HFF-Myc (cell line): ENCODE data around the gene INO80B.
A peak's percentile ranks its signal among the peaks of the same experiment; 100 is the strongest.
"Not testable (repeated sequence)": the region's sequence is repeated elsewhere in the genome, so short reads cannot be mapped to it uniquely, and the experiment has no call there.

Experiments
- DNase-seq: peaks from one replicate; pipeline ENCODE4 v3.0.0-alpha.2; 2011; ENCODE audit warnings: low read depth; ENCODE audit errors: extremely low read depth
- H3K4me3 ChIP-seq: replicated peaks from 2 replicates; pipeline ENCODE4 v1.5.1; 2011; ENCODE audit warnings: low read depth, mild to moderate bottlenecking, control low read depth, low read length
- TF ChIP-seq, protein P1 (sequence below): IDR thresholded peaks from 2 replicates; pipeline ENCODE4 v1.5.1; 2012; ENCODE audit warnings: mild to moderate bottlenecking, low read depth, low read length, control low read depth; ENCODE audit errors: missing control alignments

The INO80B gene

DNA sequence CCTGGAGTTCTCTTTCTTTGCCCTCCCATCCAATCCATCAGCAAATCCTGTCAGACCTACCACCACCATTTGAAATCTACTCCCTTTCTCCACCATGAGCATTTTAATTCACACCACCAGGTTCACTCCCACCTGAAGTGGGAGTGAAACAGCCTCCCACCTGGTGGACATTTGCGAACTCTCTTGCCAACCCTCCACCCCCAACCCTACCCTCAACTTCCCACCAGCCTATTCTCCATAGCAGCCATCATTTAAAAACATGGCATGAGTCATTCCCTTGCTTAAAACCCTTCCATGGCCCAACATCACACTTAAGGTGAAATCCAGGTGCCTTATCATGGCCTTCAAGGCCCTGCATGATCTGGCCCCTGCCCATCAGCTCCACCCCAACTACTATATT, 16.6 kb upstream of the INO80B start:
- H3K4me3 ChIP-seq = no peak overlapping the region
- TF ChIP-seq, protein P1, sequence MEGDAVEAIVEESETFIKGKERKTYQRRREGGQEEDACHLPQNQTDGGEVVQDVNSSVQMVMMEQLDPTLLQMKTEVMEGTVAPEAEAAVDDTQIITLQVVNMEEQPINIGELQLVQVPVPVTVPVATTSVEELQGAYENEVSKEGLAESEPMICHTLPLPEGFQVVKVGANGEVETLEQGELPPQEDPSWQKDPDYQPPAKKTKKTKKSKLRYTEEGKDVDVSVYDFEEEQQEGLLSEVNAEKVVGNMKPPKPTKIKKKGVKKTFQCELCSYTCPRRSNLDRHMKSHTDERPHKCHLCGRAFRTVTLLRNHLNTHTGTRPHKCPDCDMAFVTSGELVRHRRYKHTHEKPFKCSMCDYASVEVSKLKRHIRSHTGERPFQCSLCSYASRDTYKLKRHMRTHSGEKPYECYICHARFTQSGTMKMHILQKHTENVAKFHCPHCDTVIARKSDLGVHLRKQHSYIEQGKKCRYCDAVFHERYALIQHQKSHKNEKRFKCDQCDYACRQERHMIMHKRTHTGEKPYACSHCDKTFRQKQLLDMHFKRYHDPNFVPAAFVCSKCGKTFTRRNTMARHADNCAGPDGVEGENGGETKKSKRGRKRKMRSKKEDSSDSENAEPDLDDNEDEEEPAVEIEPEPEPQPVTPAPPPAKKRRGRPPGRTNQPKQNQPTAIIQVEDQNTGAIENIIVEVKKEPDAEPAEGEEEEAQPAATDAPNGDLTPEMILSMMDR = no peak
- no peak for DNase-seq

DNA sequence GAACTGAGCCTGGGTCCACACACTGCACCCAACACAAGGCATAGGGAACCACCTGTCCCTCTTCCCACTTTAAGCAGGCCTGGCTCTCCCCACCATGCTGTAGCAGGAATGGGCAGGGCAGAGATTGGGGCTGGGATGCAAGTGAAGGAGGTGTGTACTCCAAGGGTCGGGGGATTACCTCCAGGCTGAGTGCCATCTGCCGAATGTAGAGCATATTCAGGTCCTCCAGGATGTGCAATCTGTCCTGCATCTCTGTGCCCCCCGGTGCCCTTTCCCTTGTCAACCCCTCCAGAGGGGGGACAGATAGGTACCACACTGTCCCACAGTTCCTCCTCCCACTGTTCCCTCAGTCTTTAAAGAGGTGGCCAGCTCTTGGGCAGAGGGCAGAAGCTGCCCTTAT, 15.5 kb upstream of the INO80B start:
- TF ChIP-seq, protein P1 = no peak
- peak overlapping the region; percentile 59 for H3K4me3 ChIP-seq
- no peak for DNase-seq

DNA sequence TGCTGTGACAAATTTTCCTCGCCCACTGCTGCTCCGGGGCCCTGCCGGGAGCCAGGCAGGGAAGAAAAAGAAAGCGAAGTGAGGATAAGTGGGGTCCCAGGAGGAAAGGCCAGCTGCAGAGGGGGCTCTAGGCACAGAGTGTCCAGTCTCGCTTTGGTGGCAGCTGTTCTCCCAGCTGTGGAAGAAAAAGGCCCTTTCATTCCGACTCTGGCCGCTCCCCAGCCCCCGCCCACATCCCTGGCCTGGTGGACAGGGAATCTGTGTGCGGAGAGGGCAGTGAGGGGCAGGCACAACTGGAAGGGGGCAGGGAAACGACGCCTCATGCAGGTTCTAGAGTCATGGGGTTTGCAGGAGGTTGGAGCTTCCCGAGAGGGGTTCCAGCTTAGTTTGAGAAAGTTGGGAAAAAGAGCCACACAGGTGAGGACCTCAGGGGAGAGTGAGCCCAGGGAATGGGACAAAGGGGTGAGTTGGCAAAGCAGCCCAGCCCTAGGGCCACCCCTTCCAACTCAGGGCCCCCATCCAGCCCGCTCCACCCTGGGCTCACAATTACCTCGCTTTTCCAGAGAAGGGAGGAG, 15.0 kb upstream of the INO80B start:
- peak overlapping the region; percentile 59 for H3K4me3 ChIP-seq
- no peak for DNase-seq

DNA sequence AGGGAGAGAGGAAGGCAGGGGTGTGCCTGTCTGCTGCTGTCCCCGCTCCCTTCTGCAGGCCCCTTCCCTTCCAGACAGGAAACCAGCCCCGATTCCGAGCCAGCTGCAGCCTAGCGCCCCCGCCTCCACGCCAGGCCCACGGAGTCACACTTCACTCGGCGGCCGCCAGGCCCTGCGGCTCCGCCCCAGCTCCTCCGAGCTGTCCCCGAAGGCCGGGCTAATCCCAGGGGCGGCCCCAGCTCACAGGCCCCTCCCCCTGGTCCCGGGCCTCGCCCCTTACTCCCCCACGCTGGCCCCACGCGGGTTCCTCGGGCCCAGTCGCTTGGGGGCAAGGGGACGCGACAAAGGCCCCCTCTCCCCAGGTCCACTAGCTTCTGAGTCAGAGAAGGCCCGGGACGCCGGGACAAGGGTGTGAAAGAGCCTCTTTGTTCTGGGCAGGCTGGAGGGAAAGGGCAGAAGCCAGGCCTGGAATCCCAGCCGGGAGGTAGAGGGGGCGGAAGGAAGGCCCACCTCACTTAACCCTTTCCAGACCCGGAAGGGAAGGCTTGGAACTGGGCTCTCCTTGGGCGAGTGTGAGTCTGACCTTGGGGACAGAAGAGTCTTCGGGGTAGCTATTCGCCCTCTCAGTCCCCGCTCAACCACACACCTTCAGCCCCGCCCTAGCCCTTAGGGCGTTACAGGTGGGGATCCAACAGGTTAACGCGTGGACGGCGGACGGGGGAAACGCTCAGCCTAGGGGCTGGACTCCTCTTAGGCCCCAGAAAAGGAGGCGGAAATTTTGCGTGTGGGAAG, 14.3 kb upstream of the INO80B start:
- TF ChIP-seq, protein P1 = no peak
- H3K4me3 ChIP-seq = peak overlapping the region; percentile 59
- peak; percentile 48 for DNase-seq

More for the DNA sequence above, 15.0 kb upstream of the INO80B start:
- TF ChIP-seq, protein P1 = no peak

GRCh38 chr2:74441170-74441689, 13.7 kb upstream of the INO80B start:
- no peak for DNase-seq
- TF ChIP-seq, protein P1 = no peak
- H3K4me3 ChIP-seq = no peak overlapping the region

DNA sequence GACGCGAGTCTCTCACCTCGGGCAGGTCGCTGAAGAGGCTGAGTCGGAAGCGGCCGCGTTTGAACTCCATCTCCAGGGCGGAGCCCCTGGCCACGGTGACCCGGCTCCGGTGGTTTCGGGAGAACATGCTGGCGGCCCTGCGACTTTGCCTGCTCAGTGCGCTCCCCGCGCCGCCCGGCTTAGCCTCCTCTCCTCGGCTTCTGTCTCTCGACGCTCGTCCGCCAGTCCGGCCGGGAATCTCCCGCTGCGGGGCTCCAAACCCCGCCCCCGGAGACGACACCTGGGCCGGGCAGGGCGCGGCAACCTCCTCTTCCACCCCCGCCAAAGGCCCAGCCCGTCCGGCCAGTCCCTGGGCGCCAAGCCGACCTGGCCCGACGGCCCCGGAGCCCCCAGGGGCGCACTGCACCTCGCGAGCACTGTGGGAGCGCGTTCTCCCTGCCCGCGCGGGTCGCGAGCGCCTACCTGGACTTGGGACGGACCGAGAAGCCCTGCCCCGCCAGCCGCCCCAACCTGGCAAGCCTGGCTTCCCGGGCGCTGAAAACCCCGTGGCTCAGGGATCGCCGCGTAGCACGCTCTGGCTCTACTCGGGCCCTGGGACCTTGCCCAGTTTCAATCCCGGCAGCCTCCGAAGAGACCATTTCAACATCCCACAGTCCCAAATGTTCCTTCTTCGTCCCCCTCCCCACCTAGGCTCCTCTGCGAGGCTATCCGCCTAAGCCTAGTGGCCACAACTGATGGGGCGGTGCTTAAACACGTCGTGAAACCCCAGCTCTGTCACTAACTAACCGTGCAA, 13.0 kb upstream of the INO80B start, which contains the start of gene RTKN:
TSS of gene RTKN (minus strand) at position 248 of the 793 bp plus-strand sequence. CDS start at position 127, 121 bp downstream.
- TF ChIP-seq, protein P1 = no peak
- DNase-seq = no peak
- H3K4me3 ChIP-seq = peak within 1 kb of the TSS; percentile 59

DNA sequence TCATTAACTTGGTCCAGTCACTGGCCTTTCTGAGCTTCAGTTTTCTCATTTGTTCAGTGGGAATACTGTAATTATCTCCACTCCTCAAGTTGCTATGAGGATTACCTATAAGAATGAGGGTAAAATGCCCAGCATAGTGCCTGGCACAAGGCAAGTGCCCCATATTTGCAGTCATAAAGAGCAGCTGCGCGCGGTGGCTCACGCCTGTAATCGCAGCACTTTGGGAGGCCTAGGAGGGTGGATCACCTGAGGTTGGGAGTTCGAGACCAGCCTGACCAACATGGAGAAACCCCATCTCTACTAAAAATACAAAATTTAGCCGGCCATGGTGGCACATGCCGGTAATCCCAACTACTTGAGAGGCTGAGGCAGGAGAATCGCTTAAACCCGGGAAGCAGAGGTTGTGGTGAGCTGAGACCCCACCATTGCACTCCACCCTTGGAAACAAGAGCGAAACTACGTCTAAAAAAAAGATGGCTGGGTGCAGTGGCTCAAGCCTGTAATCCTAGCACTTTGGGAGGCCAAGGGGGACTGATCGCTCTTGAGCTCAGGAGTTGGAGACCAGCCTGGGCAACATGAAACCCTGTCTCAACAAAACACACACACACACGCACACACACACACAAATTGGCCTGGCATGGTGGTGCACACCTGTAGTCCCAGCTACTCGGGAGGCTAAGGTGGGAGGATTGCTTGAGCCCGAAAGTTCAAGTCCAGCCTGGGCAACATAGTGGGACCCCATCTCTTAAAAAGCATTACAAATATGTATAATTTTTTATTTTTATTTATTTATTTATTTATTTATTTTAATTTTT, 12.2 kb upstream of the INO80B start:
- not testable (repeated sequence) for DNase-seq, H3K4me3 ChIP-seq
